ENCODE measurements around the gene RNF145.

The RNF145 gene

GRCh38 chr5:159217236-159217635 is 7.9 kb upstream of the RNF145 start:
- DNase-seq = no peak

- no peak for DNase-seq
Observed at GRCh38 chr5:159216454-159216853, 7.1 kb upstream of the RNF145 start.

- DNase-seq = no peak
Observed at GRCh38 chr5:159215886-159216285, 6.5 kb upstream of the RNF145 start.

DNA sequence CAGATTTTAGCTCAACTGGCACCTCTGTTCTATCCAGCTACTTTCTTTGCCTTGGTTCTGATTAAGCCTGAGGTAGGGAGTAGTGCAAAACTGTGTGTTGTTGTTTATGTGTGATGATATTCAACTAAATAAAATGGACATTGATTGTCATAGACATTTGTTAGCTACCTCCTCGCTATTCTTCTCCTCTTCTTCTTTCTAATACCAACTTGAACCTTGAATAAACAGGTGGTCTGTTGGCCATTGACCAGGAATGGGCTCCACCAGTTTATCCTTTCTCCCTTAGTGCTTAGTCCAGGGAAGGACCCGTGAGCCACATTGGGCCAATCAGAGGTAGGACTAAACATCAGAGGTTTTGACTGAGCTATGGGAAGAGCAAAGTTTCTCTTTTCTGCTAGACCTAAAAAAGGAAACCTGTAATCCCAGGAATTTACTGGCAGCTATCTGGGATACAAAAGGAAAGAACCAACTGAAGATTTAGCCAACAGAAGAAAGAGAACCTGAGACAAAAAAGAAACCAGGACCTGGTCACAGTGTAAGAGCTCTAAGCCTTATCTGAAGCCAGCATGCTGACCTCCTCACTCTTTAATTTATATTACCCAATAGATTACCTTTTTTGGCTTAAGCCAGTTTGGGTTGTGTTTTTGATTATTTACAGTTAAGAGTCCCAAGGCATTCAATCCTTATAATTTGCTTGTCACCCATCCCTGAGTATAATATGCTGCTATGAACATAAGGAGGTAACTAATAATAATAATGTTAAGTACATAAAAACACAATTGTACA is 5.3 kb upstream of the RNF145 start:
- no peak for DNase-seq

DNA sequence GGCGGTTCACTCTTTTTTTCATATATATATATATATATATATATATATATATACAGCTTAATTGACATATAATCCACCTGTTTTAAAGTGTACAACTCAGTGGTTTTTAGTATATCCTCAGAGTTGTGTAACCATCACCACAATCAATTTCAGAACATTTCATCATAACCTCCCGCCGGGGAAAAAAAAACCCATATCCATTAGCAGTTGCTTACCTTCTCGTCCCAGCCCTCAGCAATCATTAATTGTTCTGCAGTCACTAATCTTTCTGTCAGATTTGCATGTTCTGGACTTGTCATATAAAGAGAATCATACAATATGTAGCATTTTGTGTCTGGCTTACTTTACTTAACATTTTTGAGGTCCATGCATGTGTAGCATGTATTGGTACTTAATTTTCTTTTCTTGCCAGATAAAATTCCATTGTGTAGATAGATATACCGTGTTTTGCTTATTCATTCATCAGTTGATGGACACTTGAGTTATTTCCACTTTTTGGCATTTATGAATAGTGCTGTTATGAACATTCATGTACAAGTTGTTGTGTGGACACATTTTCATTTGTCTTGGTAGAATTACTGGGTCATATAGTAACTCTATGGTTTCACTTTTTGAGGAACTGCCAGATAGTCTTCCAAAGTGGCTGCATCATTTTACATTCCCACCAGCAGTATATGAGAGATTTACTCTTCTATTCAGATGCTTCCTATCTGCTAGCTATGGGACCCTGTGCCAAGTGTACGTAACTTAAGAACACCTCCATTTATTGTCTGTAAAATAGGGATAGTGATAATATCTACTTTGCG is 3.5 kb upstream of the RNF145 start:
- no peak for DNase-seq

GRCh38 chr5:159211729-159212174 is 2.4 kb upstream of the RNF145 start:
- DNase-seq = no peak

DNA sequence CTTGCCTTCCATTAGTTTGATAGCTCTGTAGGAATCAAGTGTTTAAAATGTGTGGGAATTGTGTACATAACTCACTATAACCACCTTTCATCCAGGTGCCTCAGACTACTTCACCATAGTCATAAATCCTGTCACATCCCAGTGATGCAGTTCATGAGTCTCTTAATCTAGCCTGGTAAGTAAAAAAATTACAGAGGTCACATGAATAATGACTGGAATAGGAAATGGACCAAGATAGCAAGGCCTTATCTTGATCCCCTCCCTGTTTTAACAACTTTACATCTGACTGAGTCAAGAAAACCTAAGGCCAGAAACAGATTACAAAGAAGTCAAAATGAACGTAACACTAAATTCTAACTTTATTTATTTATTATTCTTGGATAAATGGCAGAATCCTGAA is 1.5 kb upstream of the RNF145 start:
- no peak for DNase-seq

GRCh38 chr5:159210210-159210661 is 883 bp upstream of the RNF145 start:
- no peak for DNase-seq

GRCh38 chr5:159208514-159209437 is 577 bp downstream of the RNF145 start:
- no peak for DNase-seq

GRCh38 chr5:159207686-159208513 is 1.5 kb downstream of the RNF145 start:
- peak; percentile 32 to 58 for DNase-seq

- no peak for DNase-seq
Observed at GRCh38 chr5:159207222-159207685, 2.1 kb downstream of the RNF145 start.

DNA sequence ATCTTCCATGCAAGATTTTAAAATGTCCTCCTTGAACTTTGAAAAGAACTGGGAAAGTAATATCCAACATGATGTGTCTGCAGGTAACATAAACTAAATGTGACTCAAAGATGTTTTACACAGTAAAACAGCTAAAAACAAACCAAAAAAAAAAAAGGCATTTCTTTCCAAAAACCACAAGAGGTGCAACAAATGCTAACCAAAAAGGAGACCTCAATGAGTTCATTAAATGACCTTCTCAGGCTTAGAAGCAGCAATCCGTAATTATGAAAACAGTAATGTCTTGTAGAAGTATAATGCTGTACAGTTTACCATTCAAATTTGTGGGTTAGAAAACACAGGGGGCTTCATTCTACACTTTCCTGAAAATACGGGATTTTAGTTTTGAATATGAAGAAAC is 2.5 kb downstream of the RNF145 start:
- DNase-seq = no peak

- DNase-seq = no peak
Observed at GRCh38 chr5:159206368-159206767, 3.0 kb downstream of the RNF145 start.

DNA sequence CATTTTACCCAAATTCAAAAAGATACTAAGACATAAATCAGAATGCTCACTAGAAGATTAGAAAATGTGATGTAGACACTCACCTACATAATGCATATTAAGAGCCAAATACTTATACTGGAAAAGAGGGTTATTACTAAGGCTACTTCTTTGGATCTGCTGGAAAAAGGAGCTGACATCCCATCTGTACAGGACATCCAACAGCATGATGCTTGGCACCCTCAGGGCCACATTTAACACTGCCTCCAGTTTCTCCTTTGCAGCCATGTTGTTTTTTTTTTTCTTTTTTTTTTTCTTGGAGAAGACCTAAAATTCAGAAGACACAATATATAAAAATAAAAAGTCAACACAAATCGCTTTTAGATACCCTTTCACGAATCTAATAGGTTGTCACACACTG is 6.0 kb downstream of the RNF145 start:
- no peak for DNase-seq

GRCh38 chr5:159202151-159202550 is 7.2 kb downstream of the RNF145 start:
- no peak for DNase-seq

DNA sequence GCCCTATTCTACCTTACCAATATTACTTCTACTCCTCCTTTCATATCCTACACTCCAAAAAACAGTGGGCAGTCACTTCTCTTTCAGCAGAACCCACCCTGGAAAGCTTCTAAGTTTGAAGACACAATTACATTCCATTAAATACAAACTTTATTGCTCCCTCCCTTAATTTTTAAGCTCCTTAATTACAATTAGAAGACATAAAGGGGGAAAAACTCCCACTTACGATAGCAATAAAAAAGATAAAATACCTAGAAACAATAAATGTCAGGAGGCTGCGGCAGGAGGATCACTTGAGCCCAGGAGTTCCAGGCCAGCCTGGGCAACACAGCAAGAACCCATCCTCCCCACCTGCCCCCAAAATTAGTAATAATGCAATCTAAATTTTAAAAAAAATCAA is 9.6 kb downstream of the RNF145 start:
- no peak for DNase-seq

DNA sequence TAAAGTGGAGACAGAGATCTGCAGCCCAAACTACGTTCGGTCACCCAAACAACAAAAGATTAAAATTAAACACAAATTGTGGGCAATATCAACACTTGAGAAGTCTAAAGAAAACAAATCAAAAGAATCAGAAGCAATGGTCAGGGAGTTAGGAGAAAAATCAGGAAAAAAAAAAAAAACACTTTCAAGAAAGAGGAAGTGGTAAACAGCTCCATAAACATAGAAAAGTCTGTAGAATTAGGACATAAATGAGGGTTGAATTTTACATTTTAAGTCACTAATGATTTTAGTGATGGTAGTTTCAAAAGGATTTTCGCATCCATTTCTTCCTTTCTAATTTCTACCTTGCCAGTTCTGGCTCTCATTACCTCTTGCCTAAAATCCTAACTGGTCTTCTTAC is 10.1 kb downstream of the RNF145 start:
- no peak for DNase-seq

DNA sequence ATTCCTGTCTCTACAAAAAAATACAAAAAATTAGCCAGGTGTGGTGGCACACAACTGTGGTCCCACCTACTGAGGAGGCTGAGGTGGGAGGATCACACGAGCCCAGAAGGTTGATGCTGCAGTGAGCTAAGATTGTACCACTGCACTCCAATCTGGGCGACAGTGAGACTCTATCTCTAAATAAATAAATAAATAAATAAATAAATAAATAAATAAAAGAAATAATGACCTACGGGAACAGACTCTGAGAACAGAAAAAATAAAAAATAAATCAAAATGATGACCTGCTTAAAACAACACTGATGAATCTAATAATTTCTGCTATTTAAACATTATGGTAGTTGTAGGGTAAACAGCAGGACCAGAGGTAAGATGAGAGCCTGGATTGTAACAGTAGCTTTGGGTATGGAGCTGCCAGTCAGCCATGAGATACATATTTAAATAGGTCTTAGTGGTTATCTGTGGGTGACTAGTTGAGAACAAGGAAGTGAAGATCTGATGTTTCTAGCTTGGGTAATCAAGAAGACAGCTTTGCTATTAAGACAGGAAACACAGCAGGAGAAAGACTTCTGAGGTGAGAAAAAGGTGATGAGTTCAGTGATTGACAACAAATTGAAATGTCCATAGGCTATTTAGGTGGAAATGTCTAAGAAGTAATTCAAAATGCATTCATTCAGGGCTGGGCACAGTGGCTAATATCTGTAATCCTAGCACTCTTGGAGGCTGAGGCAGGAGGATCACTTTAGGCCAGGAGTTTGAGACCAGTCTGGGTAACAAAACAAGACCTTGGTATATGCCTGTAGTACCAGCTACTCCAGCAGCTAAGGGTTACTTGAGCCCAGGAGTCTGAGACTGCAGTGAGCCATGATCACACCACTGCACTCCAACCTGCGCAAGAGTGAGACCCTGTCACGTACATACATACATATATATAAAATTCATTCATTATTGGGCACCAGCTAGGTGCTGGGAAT is 11.0 kb downstream of the RNF145 start:
- no peak for DNase-seq

GRCh38 chr5:159195775-159196174 is 13.6 kb downstream of the RNF145 start:
- DNase-seq = no peak

DNA sequence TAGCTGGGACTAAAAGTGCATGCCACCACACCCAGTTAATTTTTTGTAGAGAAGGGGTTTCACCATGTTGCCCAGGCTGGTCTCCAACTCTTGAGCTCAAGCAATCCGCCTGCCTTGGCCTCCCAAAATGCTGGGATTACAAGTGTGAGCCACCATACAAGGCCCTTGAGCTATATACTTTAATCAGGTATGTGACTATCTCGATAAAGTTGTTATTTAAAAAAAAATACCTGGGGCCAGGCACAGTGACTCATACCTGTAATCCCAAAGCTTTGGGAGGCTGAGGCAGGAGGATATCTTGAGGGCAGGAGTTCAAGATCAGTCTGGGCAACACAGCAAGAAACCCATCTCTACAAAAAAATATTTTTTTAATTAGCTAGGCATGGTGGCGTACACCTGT is 19.2 kb downstream of the RNF145 start:
- DNase-seq = no peak

DNA sequence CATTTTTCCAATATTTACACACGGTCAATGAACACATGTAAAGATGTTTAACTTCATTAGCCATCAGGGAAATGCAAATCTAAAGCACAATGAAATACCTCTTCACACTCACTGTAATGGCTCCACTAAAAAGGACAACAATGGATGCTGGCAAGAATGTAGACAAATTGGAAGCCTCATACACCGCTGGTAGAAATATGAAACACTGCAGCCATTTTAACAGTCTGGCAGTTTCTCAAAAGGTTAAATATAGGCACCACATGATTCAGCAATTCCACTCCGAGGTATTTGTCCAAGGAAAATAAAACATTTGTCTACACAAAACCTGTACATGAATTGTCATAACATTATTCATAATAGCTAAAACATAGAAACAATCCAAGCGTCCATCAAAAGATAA is 20.0 kb downstream of the RNF145 start:
- no peak for DNase-seq
